VCaP (cell line): ENCODE measurements around the gene ADSS2.

Source experiments
- H3K27ac ChIP-seq: fragments of 450-650 bp; 2 replicates; pipeline ENCODE4 v1.5.1; 2017
- TF ChIP-seq, protein P1 (sequence below): fragments of 450-650 bp; conservative IDR thresholded peaks from 2 replicates; pipeline ENCODE4 v1.5.1; 2017; ENCODE audit warnings: mild to moderate bottlenecking, moderate library complexity

Gene ADSS2

GRCh38 chr1:244444854-244445253, 6.9 kb downstream of the ADSS2 start:
- TF ChIP-seq, protein P1, sequence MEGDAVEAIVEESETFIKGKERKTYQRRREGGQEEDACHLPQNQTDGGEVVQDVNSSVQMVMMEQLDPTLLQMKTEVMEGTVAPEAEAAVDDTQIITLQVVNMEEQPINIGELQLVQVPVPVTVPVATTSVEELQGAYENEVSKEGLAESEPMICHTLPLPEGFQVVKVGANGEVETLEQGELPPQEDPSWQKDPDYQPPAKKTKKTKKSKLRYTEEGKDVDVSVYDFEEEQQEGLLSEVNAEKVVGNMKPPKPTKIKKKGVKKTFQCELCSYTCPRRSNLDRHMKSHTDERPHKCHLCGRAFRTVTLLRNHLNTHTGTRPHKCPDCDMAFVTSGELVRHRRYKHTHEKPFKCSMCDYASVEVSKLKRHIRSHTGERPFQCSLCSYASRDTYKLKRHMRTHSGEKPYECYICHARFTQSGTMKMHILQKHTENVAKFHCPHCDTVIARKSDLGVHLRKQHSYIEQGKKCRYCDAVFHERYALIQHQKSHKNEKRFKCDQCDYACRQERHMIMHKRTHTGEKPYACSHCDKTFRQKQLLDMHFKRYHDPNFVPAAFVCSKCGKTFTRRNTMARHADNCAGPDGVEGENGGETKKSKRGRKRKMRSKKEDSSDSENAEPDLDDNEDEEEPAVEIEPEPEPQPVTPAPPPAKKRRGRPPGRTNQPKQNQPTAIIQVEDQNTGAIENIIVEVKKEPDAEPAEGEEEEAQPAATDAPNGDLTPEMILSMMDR, result no peak
- H3K27ac ChIP-seq, result no peak overlapping the region

DNA sequence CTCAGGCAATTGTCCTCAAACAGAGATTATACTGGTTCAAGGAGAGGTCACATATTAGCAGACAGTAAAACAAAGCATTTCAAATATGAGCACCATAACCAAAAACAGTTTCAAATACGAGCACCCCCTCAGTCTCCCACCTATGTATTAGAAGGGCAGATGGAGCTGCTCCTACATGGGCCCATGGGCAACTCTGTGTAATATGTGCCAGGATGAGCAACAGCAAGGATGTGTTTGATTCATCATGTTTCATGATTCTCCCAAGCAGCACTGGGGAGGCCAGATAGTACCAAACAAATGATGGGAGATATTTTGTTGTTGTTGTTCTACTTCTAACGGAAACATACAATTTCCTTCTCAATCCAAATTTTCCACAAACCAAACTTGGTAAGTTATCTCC, 8.9 kb downstream of the ADSS2 start:
- TF ChIP-seq, protein P1, result no peak
- H3K27ac ChIP-seq, result no peak overlapping the region

DNA sequence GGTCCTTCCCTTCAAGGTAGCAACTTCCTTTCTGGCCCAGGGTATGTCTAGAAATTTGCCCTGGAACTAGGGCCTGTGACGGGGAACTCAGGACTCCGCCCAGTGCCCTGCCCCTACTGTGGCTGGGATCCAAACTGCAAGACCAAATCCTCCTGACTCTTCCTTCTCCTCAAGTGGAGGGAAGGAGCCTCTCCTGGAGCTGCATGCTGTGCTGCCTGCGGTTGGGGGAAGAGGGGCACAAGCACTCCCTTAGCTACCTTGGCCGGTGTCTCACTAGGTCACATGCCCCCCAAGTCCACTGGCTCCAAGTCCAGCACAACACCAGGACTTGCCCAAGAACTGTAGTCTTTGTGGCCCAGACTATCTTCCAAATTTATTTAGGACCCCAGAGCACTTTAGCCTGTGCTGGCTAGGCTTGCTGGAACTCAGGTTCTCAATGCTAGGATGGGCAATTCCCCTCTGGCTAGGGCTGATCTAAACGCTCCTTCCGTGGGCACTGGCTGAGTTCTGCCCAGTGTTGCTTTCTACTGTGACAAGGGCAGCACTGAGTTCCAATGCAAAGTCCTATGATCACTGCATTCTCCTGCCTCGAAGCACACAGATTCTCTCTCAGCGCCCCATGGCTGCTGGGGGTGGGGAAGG, 12.2 kb downstream of the ADSS2 start:
- no peak overlapping the region for H3K27ac ChIP-seq
- TF ChIP-seq, protein P1, result no peak

GRCh38 chr1:244437086-244437468, 14.6 kb downstream of the ADSS2 start:
- TF ChIP-seq, protein P1, result no peak
- no peak overlapping the region; the same call in 1 of the 2 replicates for H3K27ac ChIP-seq

GRCh38 chr1:244436336-244437085, 15.2 kb downstream of the ADSS2 start:
- no peak overlapping the region; the same call in 1 of the 2 replicates for H3K27ac ChIP-seq
- TF ChIP-seq, protein P1, result no peak

DNA sequence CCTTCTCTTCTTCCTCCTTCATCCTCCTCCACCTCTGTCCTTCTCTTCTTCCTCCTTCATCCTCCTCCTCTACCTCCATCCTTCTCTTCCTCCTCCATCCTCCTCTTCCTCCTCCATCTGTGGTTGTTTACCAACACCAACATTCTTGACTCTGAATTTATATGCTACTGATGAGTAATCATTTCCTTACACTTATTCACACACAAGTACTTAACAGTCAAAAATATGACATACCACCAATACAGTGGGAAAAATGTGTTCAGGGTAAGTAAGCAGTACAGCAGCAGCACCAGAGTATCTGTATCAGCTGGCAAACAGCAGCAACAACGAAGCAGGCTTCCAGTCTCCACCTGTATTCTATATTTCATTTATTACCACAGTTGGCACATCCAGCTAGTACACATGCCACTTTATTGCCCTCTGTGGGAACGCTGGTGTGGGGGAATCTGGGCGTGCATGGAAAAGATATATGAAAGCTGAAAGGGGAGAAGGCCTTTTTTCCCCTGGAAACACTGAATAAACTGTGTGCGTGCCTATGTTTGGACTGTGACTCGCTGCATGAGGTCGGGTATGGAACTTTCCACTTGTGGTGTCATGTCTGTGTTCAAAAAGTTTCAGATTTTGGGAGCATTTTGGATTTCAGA, 16.0 kb downstream of the ADSS2 start:
- H3K27ac ChIP-seq, result no peak overlapping the region
- TF ChIP-seq, protein P1, result no peak

- no peak overlapping the region for H3K27ac ChIP-seq
- TF ChIP-seq, protein P1, result no peak
Observed at GRCh38 chr1:244431166-244431565, 20.5 kb downstream of the ADSS2 start.
